Measurements from ENCODE around the gene UFD1. TPM values are rescaled to one million over a fixed set of nuclear protein-coding genes. Genes with fewer than 3 reads are reported as not detected.

The UFD1 gene
- total RNA-seq, 1 experiment from 2014 or later, result 57.9 TPM

DNA sequence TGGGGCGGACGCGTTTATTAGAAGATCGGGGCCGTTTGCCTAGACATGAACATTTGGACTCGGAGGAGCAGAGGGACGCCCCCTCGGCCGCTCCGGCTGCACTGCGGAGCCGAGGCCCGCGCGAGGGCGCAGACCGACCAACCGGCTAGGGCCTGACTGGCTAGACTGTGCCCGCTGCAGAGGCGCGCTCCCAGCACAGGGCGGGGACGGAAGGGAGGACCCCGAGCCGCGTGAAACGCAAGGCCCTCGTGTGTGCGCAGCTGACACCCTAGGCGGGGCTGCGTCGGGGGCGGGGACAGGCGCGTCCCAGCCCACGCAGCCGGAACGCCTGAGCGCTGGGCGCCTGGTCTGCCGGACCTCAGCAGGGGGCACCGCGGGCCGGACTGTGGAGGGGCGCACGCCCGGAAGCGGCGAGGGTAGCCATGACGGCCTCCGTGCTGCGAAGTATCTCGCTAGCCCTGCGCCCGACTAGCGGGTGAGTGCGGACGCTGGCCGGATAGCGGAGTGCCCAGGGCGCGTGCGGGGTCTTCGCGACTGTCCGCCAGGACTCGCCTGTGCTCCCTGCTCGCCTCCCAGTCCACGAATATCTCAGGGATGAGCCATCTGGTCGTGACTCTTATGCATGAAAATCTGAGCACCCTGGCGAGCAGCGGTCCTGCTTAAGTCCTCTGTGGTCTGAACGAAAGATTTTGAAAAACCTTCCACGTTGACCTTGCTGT, 46.7 kb downstream of the UFD1 start, which contains the start of gene MRPL40 (continued):
- TF ChIP-seq E2F4 (CRISPR knock-in tag; IDR thresholded peaks at IDR 0.05; ENCODE audit: borderline replicate concordance, low read depth), result peak; percentile 82
- TF ChIP-seq ZNF263 (CRISPR knock-in tag; IDR thresholded peaks at IDR 0.05; ENCODE audit: low read depth), result peak; percentile 54; the same call in 1 of the 2 replicates
- TF ChIP-seq, protein P1, sequence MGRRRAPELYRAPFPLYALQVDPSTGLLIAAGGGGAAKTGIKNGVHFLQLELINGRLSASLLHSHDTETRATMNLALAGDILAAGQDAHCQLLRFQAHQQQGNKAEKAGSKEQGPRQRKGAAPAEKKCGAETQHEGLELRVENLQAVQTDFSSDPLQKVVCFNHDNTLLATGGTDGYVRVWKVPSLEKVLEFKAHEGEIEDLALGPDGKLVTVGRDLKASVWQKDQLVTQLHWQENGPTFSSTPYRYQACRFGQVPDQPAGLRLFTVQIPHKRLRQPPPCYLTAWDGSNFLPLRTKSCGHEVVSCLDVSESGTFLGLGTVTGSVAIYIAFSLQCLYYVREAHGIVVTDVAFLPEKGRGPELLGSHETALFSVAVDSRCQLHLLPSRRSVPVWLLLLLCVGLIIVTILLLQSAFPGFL (CRISPR knock-in tag; IDR thresholded peaks at IDR 0.05; ENCODE audit: borderline replicate concordance), result peak; percentile 89; the same call in 1 of the 2 replicates
- TF ChIP-seq AFF4 (CRISPR knock-in tag; IDR thresholded peaks at IDR 0.05; ENCODE audit: borderline replicate concordance), result no peak
- no peak for TF ChIP-seq OVOL2 (CRISPR knock-in tag; IDR thresholded peaks at IDR 0.05; ENCODE audit: borderline replicate concordance)
- peak; percentile 84 for TF ChIP-seq IRF1 (CRISPR knock-in tag; IDR thresholded peaks at IDR 0.05)
- no peak for TF ChIP-seq ATF1 (CRISPR knock-in tag; IDR thresholded peaks at IDR 0.05)
- no peak for TF ChIP-seq GTF2I (CRISPR knock-in tag; conservative IDR thresholded peaks at IDR 0.05)
- TF ChIP-seq, protein P2, sequence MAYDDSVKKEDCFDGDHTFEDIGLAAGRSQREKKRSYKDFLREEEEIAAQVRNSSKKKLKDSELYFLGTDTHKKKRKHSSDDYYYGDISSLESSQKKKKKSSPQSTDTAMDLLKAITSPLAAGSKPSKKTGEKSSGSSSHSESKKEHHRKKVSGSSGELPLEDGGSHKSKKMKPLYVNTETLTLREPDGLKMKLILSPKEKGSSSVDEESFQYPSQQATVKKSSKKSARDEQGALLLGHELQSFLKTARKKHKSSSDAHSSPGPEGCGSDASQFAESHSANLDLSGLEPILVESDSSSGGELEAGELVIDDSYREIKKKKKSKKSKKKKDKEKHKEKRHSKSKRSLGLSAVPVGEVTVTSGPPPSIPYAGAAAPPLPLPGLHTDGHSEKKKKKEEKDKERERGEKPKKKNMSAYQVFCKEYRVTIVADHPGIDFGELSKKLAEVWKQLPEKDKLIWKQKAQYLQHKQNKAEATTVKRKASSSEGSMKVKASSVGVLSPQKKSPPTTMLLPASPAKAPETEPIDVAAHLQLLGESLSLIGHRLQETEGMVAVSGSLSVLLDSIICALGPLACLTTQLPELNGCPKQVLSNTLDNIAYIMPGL (CRISPR knock-in tag; IDR thresholded peaks at IDR 0.05), result no peak; the same call in 1 of the 2 replicates
- peak; percentile 85; the same call in 1 of the 2 replicates for TF ChIP-seq JUN (CRISPR knock-in tag; IDR thresholded peaks at IDR 0.05)
- TF ChIP-seq CREM (CRISPR knock-in tag; IDR thresholded peaks at IDR 0.05), result no peak; the same call in 1 of the 2 replicates

DNA sequence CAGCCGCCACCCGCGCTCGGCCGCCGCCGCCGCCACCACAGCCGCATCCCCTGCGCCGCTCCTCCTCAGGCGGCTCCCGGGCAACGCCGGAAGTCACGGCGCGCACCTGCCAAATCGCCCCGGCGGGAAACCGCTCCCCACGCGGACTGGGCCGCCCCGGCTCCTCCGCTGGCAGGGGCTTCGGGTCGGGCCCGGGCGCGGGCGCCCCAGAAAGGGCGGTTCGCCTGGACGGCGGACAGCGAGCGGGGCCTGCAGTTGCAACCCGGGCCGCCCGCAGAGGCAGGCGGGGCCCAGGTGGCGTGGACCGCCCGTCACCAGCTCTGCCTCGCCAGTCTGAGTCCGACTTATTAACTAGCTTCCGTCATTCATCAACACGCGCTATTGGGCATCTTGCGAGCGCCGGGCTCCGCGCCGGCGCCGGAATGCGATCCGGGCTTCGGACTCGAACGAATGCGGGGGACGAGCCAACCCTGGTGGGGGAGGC, 47.3 kb downstream of the UFD1 start, which contains the start of gene HIRA:
Gene HIRA (minus strand): TSS at position 85 of the 484 bp plus-strand sequence. CDS start 257 bp downstream, outside the sequence.
- ChIA-PET POLR2A (interaction anchor here (0.6 to 2.1 kb wide), 4 partner anchors 8 to 48 kb away, joined by 3 to 13 read pairs (median 4); partner anchors contain the start of genes C22orf39 and CDC45), CTCF (interaction anchor here (0.6 kb wide), 2 partner anchors 59 to 140 kb away, joined by 3 read pairs; partner anchors contain the start of gene CLTCL1)
- H3K27ac Mint-ChIP-seq, result peak within 1 kb of the TSS; percentile 95
- H3K4me3 Mint-ChIP-seq, result peak within 1 kb of the TSS; percentile 84
- DNase-seq (ENCODE audit: low spot score) (peak; percentile 87), ATAC-seq (peak; percentile 63)
- H3K9me3 Mint-ChIP-seq, result no peaks in the 10 kb centered on the region
- H3K36me3 Mint-ChIP-seq, result peaks cover 9% of the 10 kb centered on the region
- peaks cover 20% of the 10 kb centered on the region for H3K4me1 Mint-ChIP-seq
- H3K27me3 Mint-ChIP-seq (ENCODE audit: low read depth), result no peaks in the 10 kb centered on the region
- TF ChIP-seq NR1H2 (CRISPR knock-in tag; IDR thresholded peaks at IDR 0.05) (no peak), PRRX2 (CRISPR knock-in tag; IDR thresholded peaks at IDR 0.05) (no peak), NR2C2 (CRISPR knock-in tag; IDR thresholded peaks at IDR 0.05) (no peak), SP1 (CRISPR knock-in tag; conservative IDR thresholded peaks at IDR 0.05) (peak; percentile 58), IRF1 (CRISPR knock-in tag; IDR thresholded peaks at IDR 0.05) (no peak)
- TF ChIP-seq, protein P3, sequence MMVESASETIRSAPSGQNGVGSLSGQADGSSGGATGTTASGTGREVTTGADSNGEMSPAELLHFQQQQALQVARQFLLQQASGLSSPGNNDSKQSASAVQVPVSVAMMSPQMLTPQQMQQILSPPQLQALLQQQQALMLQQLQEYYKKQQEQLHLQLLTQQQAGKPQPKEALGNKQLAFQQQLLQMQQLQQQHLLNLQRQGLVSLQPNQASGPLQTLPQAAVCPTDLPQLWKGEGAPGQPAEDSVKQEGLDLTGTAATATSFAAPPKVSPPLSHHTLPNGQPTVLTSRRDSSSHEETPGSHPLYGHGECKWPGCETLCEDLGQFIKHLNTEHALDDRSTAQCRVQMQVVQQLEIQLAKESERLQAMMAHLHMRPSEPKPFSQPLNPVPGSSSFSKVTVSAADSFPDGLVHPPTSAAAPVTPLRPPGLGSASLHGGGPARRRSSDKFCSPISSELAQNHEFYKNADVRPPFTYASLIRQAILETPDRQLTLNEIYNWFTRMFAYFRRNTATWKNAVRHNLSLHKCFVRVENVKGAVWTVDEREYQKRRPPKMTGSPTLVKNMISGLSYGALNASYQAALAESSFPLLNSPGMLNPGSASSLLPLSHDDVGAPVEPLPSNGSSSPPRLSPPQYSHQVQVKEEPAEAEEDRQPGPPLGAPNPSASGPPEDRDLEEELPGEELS (CRISPR knock-in tag; IDR thresholded peaks at IDR 0.05), result peak; percentile 56; the same call in 1 of the 2 replicates
- TF ChIP-seq, protein P4, sequence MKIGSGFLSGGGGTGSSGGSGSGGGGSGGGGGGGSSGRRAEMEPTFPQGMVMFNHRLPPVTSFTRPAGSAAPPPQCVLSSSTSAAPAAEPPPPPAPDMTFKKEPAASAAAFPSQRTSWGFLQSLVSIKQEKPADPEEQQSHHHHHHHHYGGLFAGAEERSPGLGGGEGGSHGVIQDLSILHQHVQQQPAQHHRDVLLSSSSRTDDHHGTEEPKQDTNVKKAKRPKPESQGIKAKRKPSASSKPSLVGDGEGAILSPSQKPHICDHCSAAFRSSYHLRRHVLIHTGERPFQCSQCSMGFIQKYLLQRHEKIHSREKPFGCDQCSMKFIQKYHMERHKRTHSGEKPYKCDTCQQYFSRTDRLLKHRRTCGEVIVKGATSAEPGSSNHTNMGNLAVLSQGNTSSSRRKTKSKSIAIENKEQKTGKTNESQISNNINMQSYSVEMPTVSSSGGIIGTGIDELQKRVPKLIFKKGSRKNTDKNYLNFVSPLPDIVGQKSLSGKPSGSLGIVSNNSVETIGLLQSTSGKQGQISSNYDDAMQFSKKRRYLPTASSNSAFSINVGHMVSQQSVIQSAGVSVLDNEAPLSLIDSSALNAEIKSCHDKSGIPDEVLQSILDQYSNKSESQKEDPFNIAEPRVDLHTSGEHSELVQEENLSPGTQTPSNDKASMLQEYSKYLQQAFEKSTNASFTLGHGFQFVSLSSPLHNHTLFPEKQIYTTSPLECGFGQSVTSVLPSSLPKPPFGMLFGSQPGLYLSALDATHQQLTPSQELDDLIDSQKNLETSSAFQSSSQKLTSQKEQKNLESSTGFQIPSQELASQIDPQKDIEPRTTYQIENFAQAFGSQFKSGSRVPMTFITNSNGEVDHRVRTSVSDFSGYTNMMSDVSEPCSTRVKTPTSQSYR (CRISPR knock-in tag; IDR thresholded peaks at IDR 0.05), result no peak
